Sigmoid colon (tissue), 4 donors: ENCODE data around the gene ABCA8.

ENCODE experiments used
- CTCF ChIP-seq, 4 experiments: fragments of 450-650 bp in 3 of 4; fragments of 200-600 bp in 1 of 4; IDR thresholded peaks; one replicate each; pipeline ENCODE4 v1.5.1; 2016 to 2019; ENCODE audit warnings: antibody characterized with exemption in 4 of 4, mild to moderate bottlenecking in 3 of 4, moderate library complexity in 2 of 4
- EP300 ChIP-seq, 4 donors: sonication (generic); formaldehyde crosslinking; IDR thresholded peaks; one replicate each; pipeline ENCODE4 v1.6.1; 2017; ENCODE audit warnings: antibody characterized with exemption in 4 of 4
- POLR2A ChIP-seq, 2 donors: fragments of 450-650 bp; IDR thresholded peaks; one replicate each; pipeline ENCODE4 v1.6.1; 2016; ENCODE audit warnings: antibody characterized with exemption in 2 of 2, mild to moderate bottlenecking in 2 of 2, moderate library complexity in 2 of 2
- POLR2AphosphoS5 ChIP-seq, 4 donors: sonication (generic); formaldehyde crosslinking; IDR thresholded peaks; one replicate each; pipeline ENCODE4 v1.6.1; 2017; ENCODE audit warnings: antibody characterized with exemption in 4 of 4

- TF ChIP-seq CTCF (IDR thresholded peaks at IDR 0.05), result no peak
- no peak for TF ChIP-seq POLR2A (IDR thresholded peaks at IDR 0.05)
- no peak for TF ChIP-seq EP300 (IDR thresholded peaks at IDR 0.05)
- TF ChIP-seq POLR2AphosphoS5 (IDR thresholded peaks at IDR 0.05), result no peak
These were observed 84.2 kb downstream of the ABCA8 start for GRCh38 chr17:68870976-68871375.
